ENCODE results near the gene PDPR. TPM values are rescaled to one million over a fixed set of nuclear protein-coding genes. Genes with fewer than 3 reads are reported as not detected.

PDPR gene
- total and polyA plus RNA-seq, 4 donors: 2.2 to 13.5 (median 6.5) TPM

GRCh38 chr16:70160388-70160787 is 46.3 kb downstream of the PDPR start:
- peaks cover 8 to 75% (median 50%) of the 10 kb centered on the region in 4 donors for H3K36me3 ChIP-seq (ENCODE audit: control insufficient read depth in 4 of 4, insufficient read depth in 3 of 4, low read depth in 1 of 4, low read length in 3 of 4)
- no peak overlapping the region for H3K9ac ChIP-seq (ENCODE audit: low read depth in 1 of 2, low read length in 2 of 2)
- H3K4me1 ChIP-seq (ENCODE audit: control insufficient read depth in 4 of 4, insufficient read depth in 4 of 4, low read length in 3 of 4): peaks cover 0 to 10% (median 6%) of the 10 kb centered on the region in 4 donors
- 96% methylated on average over 6 of the region's 6 CpGs for WGBS
- TF ChIP-seq SP1 (IDR thresholded peaks at IDR 0.05) (no peak), NR2F2 (IDR thresholded peaks at IDR 0.05) (no peak), ZBTB33 (IDR thresholded peaks at IDR 0.05) (no peak), GABPA (IDR thresholded peaks at IDR 0.05 in 1 of 2, conservative IDR thresholded peaks at IDR 0.05 in 1 of 2) (no peak), MAX (IDR thresholded peaks at IDR 0.05) (no peak), ATF3 (IDR thresholded peaks at IDR 0.05) (no peak), REST (IDR thresholded peaks at IDR 0.05) (no peak)
- no peak overlapping the region for H3K27ac ChIP-seq (ENCODE audit: low read depth in 1 of 2, low read length in 2 of 2)
- H3K9me3 ChIP-seq (ENCODE audit: control insufficient read depth in 4 of 4, low read length in 3 of 4): no peaks in the 10 kb centered on the region
- no peak for DNase-seq (ENCODE audit: low spot score)
- H3K4me3 ChIP-seq (ENCODE audit: low read depth in 1 of 3, low read length in 3 of 3): no peak overlapping the region
- H3K27me3 ChIP-seq (ENCODE audit: control insufficient read depth in 4 of 4, insufficient read depth in 4 of 4, low read length in 3 of 4): no peaks in the 10 kb centered on the region

- H3K9me3 ChIP-seq (ENCODE audit: control insufficient read depth in 4 of 4, low read length in 3 of 4): no peaks in the 10 kb centered on the region
- H3K4me3 ChIP-seq (ENCODE audit: low read depth in 1 of 3, low read length in 3 of 3): no peak overlapping the region
- H3K4me1 ChIP-seq (ENCODE audit: control insufficient read depth in 4 of 4, insufficient read depth in 4 of 4, low read length in 3 of 4): peaks cover 0 to 10% (median 6%) of the 10 kb centered on the region in 4 donors
- H3K9ac ChIP-seq (ENCODE audit: low read depth in 1 of 2, low read length in 2 of 2): no peak overlapping the region
- TF ChIP-seq SP1 (IDR thresholded peaks at IDR 0.05): no peak
- TF ChIP-seq TAF1 (conservative IDR thresholded peaks at IDR 0.05): no peak
- TF ChIP-seq YY1 (IDR thresholded peaks at IDR 0.05): no peak
- no peak for TF ChIP-seq RAD21 (IDR thresholded peaks at IDR 0.05)
- TF ChIP-seq GABPA (IDR thresholded peaks at IDR 0.05 in 1 of 2, conservative IDR thresholded peaks at IDR 0.05 in 1 of 2): no peak
- peaks cover 8 to 71% (median 49%) of the 10 kb centered on the region in 4 donors for H3K36me3 ChIP-seq (ENCODE audit: control insufficient read depth in 4 of 4, insufficient read depth in 3 of 4, low read depth in 1 of 4, low read length in 3 of 4)
- H3K27ac ChIP-seq (ENCODE audit: low read depth in 1 of 2, low read length in 2 of 2): no peak overlapping the region
- 98% methylated on average over 6 of the region's 6 CpGs for WGBS
- DNase-seq (ENCODE audit: low spot score): no peak
- H3K27me3 ChIP-seq (ENCODE audit: control insufficient read depth in 4 of 4, insufficient read depth in 4 of 4, low read length in 3 of 4): no peaks in the 10 kb centered on the region
These were observed 46.7 kb downstream of the PDPR start for GRCh38 chr16:70160821-70161220.

GRCh38 chr16:70161350-70161749 is 47.2 kb downstream of the PDPR start:
- Histone ChIP-seq H3K27ac (ENCODE audit: low read depth in 1 of 2, low read length in 2 of 2) (no peak overlapping the region), H3K27me3 (ENCODE audit: control insufficient read depth in 4 of 4, insufficient read depth in 4 of 4, low read length in 3 of 4) (no peaks in the 10 kb centered on the region), H3K9ac (ENCODE audit: low read depth in 1 of 2, low read length in 2 of 2) (no peak overlapping the region), H3K4me1 (ENCODE audit: control insufficient read depth in 4 of 4, insufficient read depth in 4 of 4, low read length in 3 of 4) (peaks cover 0 to 10% (median 6%) of the 10 kb centered on the region in 4 donors), H3K9me3 (ENCODE audit: control insufficient read depth in 4 of 4, low read length in 3 of 4) (no peaks in the 10 kb centered on the region), H3K4me3 (ENCODE audit: low read depth in 1 of 3, low read length in 3 of 3) (no peak overlapping the region), H3K36me3 (ENCODE audit: control insufficient read depth in 4 of 4, insufficient read depth in 3 of 4, low read depth in 1 of 4, low read length in 3 of 4) (peaks cover 8 to 65% (median 45%) of the 10 kb centered on the region in 4 donors)
- no peak for DNase-seq (ENCODE audit: low spot score)
- 94% methylated on average over 6 of the region's 6 CpGs for WGBS
- TF ChIP-seq RXRA (IDR thresholded peaks at IDR 0.05) (no peak), HNF4G (IDR thresholded peaks at IDR 0.05) (no peak), ATF3 (IDR thresholded peaks at IDR 0.05) (no peak), JUND (IDR thresholded peaks at IDR 0.05) (no peak), RAD21 (IDR thresholded peaks at IDR 0.05) (no peak), HNF4A (conservative IDR thresholded peaks at IDR 0.05) (no peak), SP1 (IDR thresholded peaks at IDR 0.05) (no peak), EGR1 (IDR thresholded peaks at IDR 0.05; ENCODE audit: low read depth in 2 of 2) (no peak), REST (IDR thresholded peaks at IDR 0.05) (no peak), CTCF (IDR thresholded peaks at IDR 0.05; ENCODE audit: low read depth, low read length, missing input control) (no peak)

Measured in liver (tissue), 9 donors.